8988T (cell line): ENCODE results near the gene TAS1R3.

Source experiments
- DNase-seq: peaks from one replicate; pipeline ENCODE4 v3.0.0; 2011

TAS1R3 gene

DNA sequence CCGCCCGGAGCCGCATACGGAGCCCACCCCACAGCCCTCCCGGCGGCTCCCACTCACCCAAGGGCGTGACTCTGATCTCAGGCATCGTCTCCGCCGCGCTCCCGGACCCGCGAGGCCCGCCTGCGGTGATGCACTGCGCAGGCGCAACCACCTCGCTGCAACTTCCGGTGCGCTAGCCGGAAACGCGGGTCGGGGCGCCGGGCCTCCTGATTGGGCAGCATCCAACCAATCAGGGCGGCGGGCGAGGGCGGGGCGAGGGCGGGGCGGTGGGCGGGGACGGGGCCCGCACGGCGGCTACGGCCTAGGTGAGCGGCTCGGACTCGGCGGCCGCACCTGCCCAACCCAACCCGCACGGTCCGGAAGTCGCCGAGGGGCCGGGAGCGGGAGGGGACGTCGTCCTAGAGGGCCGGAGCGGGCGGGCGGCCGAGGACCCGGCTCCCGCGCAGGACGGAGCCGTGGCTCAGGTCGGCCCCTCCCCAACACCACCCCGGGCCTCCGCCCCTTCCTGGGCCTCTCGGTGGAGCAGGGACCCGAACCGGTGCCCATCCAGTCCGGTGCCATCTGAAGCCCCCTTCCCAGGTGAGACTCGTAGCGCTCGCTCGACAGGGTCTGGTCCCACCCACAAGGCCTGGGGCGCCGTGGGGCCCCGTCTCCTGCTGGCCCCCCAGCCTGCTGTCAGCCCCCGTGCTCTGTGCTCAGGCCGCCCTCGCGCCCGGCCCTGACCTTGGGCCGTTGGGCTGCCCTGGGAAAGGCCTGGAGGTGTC, 6.4 kb upstream of the TAS1R3 start, which contains the start of the genes CPTP and INTS11:
Gene CPTP (plus strand): TSS at position 279 of the 764 bp plus-strand sequence. CDS start 2,109 bp downstream, outside the sequence.
Gene INTS11 (minus strand): TSS at position 137 of the 764 bp plus-strand sequence. CDS start 52 bp downstream, at position 85.
- peak; percentile 81 for DNase-seq

- no peak for DNase-seq
These were observed 5.6 kb upstream of the TAS1R3 start for GRCh38 chr1:1325288-1326074.

DNA sequence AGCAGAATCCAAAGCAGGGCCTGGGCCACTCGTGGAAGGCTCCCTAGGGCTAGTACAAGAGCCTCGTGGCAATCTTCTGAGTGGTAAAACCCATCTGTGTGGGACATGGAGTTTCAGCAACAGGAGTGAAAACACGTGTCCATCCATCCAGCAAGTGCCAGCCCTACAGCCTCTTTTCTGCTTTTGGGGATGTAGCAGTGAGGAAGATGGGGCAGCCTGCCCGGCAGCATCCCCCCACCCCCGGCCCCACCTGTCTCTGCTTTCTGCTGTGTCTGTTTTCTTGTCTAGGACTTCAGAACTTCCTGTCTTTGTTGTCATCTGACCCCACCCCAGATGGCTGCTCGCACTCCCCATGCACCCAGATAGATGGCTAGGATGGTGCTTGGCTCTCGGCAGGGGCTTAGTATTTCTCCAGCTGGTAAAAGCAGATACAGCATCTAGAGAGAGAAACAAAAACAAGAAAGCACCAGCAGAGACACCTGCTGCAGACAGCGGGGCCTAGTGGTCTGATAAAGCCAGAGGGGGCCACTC, 4.9 kb upstream of the TAS1R3 start:
- DNase-seq, result no peak

DNA sequence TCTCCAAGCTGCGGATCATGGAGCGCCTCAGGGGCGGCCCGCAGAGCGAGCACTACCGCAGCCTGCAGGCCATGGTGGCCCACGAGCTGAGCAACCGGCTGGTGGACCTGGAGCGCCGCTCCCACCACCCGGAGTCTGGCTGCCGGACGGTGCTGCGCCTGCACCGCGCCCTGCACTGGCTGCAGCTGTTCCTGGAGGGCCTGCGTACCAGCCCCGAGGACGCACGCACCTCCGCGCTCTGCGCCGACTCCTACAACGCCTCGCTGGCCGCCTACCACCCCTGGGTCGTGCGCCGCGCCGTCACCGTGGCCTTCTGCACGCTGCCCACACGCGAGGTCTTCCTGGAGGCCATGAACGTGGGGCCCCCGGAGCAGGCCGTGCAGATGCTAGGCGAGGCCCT, 3.8 kb upstream of the TAS1R3 start:
- no peak for DNase-seq

- DNase-seq, result no peak
These were observed 2.8 kb upstream of the TAS1R3 start for GRCh38 chr1:1328254-1328653.

GRCh38 chr1:1329304-1330210, 1.5 kb upstream of the TAS1R3 start:
- no peak for DNase-seq

DNA sequence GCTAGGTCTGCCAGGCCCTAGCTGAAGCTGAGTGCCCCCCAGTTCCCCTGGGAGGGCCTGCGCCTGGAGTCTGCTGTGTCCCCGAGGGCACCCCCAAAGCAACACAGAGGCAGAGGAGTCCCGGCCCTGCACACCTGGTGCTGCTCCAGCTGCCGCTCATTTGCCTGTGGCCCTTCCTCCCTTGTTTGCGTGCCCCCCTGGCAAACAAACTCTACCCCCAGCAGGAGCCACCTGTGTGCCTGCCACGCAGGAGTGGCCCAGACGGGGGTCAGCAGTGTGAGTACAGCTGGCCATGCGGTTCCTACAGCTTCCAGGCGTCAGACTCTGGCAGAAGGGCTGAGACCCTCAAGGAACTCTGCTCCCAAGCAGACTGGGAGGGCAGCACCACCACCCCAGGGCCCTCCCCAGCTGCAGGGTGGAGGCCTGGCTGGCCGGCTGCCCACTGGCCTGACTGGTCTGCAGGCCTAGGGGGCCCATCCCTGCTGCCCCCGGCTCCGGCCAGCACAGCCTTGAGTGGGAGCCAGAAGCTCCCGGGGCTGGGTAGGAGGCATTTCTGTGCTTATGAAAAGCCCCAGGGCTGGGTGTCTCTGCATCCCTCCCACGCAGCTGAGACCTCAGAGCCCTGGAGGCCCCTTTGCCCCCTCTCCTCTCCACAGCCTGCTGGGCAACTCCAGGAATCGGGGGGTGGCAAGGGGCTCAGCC, 563 bp upstream of the TAS1R3 start:
- no peak for DNase-seq

DNA sequence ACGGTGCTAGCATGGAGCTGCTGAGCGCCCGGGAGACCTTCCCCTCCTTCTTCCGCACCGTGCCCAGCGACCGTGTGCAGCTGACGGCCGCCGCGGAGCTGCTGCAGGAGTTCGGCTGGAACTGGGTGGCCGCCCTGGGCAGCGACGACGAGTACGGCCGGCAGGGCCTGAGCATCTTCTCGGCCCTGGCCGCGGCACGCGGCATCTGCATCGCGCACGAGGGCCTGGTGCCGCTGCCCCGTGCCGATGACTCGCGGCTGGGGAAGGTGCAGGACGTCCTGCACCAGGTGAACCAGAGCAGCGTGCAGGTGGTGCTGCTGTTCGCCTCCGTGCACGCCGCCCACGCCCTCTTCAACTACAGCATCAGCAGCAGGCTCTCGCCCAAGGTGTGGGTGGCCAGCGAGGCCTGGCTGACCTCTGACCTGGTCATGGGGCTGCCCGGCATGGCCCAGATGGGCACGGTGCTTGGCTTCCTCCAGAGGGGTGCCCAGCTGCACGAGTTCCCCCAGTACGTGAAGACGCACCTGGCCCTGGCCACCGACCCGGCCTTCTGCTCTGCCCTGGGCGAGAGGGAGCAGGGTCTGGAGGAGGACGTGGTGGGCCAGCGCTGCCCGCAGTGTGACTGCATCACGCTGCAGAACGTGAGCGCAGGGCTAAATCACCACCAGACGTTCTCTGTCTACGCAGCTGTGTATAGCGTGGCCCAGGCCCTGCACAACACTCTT, 1.1 kb downstream of the TAS1R3 start:
- DNase-seq, result no peak

GRCh38 chr1:1332774-1333480, 1.8 kb downstream of the TAS1R3 start:
- DNase-seq, result no peak

DNA sequence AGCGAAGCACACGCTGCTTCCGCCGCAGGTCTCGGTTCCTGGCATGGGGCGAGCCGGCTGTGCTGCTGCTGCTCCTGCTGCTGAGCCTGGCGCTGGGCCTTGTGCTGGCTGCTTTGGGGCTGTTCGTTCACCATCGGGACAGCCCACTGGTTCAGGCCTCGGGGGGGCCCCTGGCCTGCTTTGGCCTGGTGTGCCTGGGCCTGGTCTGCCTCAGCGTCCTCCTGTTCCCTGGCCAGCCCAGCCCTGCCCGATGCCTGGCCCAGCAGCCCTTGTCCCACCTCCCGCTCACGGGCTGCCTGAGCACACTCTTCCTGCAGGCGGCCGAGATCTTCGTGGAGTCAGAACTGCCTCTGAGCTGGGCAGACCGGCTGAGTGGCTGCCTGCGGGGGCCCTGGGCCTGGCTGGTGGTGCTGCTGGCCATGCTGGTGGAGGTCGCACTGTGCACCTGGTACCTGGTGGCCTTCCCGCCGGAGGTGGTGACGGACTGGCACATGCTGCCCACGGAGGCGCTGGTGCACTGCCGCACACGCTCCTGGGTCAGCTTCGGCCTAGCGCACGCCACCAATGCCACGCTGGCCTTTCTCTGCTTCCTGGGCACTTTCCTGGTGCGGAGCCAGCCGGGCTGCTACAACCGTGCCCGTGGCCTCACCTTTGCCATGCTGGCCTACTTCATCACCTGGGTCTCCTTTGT, 2.6 kb downstream of the TAS1R3 start:
- DNase-seq, result no peak

- DNase-seq, result no peak
These were observed 3.8 kb downstream of the TAS1R3 start for GRCh38 chr1:1334835-1335234.

DNA sequence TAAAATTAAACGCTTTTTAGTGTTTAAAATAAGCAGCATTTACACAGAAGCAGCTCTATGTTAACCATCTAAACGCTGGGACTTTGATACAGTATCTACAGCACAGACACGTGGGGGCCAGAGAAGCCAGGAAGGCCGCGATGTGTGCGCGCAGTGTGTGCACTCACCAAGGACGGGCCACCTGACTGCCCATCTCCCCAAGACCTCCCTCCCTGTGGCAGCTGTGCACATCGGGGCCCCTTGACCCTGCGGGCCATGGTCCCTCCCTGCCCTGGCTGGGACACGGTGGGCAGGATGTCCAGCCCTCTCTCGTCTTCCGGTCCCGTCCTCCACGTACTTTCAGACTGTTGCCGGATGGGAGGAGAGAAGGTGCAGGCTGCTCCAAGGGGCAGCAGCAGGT, 4.2 kb downstream of the TAS1R3 start:
- DNase-seq, result no peak

DNA sequence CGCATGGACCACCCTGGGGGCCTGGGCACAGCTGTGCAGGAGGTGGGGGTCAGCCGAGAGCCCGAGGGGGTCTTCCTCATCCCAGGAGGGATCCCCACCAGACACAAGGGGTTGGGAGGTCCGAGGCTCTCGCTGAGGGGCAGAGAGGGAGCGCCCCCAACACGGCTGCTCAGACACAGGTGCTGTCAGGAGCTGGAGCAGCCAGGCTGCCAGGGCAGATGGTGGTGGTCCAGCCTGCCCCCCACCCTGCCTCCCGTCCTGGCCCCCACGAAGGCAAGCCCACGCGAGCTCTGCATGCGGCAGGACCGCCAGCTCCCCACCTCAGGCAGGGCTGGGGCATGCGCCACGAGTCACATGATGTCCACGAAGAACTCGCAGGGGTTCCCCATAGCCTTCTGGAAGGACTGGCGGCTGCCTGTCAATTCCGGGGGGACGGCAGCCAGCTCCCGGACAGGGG, 4.7 kb downstream of the TAS1R3 start:
- no peak for DNase-seq

DNA sequence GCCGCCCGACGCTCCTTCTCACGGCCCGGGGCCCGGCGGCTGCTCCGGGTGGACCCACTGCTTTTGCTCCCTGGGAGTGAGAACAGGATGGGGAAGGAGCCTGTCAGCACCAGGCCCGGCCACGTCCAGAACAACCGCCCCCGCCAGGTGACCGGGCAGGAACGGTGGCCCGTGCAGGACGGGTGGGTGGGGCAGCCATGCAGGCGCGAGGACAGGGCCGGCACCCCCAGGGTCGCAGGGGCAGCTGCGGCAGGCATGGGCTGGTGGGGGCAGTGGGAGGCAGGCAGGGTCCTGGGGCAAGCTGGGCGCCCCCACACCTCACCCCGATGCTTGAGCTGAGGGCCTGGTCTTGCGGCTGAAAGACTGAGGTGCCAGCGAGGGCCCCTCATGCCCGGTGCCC, 5.4 kb downstream of the TAS1R3 start:
- no peak for DNase-seq

DNA sequence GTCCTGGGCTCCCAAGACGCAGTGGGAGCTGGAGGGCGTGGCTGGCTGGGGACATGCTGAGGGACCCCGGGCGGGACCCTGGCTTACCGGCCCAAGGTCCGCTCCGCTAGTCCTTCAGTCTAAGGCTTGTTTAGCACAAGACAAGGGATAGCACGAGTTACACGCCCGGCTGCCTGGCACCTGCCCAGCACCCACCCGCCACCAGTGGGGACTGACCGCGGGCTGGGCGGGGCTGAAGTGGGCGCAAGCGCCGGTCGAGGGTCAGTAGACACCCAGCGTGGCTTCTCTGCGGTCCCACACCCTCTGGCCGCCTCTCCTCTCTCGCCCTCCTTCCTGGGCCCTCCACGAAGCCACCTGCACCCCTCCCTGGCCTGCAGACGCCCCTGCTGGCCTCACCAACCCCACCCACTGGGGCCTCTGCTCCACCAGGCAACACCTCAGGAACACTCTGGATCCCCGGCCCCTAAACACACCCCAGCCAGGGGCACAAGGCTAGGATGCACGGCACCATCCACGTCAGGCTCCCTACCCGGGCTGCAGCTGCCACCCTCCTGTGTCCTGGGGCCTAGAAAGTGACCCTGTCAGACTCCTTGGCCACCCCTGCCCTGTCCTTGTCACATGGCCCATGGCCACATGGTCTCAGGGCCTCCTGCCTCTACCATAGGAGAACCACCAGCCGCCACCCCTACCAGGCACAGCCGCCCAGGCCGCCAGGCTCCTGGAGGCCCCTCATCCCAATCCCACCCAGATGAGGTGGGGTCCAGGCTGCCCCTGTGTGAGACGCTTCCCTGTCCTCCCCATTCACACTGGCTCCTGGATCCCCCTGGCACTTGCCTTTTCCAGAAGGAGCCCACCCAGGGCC, 6.1 kb downstream of the TAS1R3 start:
- DNase-seq, result no peak

DNA sequence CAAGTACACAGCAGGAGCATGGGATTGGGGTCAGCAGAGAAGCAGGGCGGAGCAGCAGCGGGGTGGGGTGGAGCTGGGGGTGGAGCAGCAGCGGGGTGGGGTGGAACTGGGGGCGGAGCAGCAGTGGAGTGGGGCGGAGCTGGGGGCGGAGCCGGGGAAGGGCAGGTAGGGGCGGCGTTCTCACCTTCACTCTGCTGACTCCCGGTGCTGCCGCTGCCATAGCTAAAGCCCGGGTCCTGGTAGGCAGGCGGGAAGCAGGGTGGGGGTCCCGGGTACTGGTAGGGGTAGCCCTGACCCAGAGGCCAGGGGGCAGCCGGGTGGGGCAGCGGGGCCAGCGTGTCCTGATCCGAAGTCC, 6.7 kb downstream of the TAS1R3 start:
- DNase-seq, result peak; percentile 84

DNA sequence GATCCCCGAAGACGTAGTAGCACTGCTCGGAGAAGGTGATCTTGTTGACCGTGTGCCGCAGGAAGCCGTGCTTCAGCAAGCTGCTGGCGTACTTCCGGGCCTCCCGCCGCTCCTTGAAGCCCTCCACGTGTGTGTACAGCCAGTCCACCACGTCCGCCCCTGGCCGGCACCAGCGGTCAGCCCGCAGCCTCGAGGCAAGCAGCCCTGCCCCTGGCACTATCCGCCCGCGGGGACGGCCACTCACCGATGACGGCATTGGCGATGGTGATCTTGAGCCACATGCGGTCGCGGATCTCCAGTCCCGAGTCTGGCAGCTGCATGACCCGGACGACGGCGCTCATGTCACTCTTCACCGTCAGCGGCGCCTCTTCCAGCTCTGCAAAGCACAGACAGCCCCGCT, 7.2 kb downstream of the TAS1R3 start:
- DNase-seq, result no peak

GRCh38 chr1:1340185-1340584, 9.1 kb downstream of the TAS1R3 start:
- no peak for DNase-seq
